ENCODE results near the gene VCP. TPM values are rescaled to one million over a fixed set of nuclear protein-coding genes. Genes with fewer than 3 reads are reported as not detected.

VCP gene
- total RNA-seq, 4 donors from 2014 or later, result 124 to 244 (median 150) TPM

DNA sequence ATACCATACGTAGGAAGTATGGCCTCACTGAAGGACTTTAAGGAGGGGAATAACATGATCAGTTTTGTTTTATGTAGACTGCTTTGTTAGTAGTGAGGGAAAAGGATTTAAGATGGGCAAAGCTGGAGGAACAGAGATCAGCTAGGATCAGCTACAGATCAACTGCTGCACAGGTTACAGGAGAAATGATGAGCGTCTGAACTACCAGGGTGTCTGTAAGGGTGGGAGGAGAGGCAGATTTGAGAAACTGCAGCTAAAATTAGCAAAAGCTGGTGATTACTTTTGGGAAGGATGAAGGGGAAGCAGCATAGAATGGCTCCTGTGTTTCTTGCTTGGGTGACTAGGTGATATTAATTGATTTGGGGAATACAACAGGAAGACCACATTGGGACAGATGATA, 39.3 kb downstream of the VCP start:
- peaks cover 0 to 5% (median 0%) of the 10 kb centered on the region in 3 donors for H3K36me3 ChIP-seq
- H3K4me3 ChIP-seq, result no peak overlapping the region
- H3K9me3 ChIP-seq, result no peaks in the 10 kb centered on the region
- no peak for DNase-seq
- H3K27me3 ChIP-seq, result no peaks in the 10 kb centered on the region
- no peak overlapping the region for H3K27ac ChIP-seq
- no peaks in the 10 kb centered on the region for H3K4me1 ChIP-seq
- TF ChIP-seq POLR2A (IDR thresholded peaks at IDR 0.05), result no peak

DNA sequence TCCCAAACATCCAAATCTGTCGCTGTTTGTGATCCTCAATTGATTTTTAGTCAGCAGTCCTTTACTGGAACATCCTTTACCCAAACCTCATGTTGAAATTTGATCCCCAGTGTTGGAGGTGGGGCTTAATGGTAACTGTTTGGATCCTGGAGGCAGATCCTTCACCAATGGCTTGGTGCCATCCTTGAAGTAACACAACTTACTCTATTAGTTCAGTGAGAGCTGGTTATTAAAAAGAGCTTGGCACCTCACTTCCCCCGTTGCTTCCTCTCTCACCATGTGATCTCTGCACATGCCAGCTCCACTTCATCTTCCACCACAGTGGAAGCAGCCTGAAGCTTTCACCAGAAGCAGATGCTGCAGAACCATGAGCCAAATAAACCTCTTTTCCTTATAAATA, 42.6 kb downstream of the VCP start:
- DNase-seq, result no peak
- Histone ChIP-seq H3K27me3 (no peaks in the 10 kb centered on the region), H3K4me1 (peaks cover 0 to 4% (median 0%) of the 10 kb centered on the region in 4 donors), H3K27ac (no peak overlapping the region), H3K4me3 (no peak overlapping the region), H3K36me3 (no peaks in the 10 kb centered on the region), H3K9me3 (no peaks in the 10 kb centered on the region)
- TF ChIP-seq, protein P1, sequence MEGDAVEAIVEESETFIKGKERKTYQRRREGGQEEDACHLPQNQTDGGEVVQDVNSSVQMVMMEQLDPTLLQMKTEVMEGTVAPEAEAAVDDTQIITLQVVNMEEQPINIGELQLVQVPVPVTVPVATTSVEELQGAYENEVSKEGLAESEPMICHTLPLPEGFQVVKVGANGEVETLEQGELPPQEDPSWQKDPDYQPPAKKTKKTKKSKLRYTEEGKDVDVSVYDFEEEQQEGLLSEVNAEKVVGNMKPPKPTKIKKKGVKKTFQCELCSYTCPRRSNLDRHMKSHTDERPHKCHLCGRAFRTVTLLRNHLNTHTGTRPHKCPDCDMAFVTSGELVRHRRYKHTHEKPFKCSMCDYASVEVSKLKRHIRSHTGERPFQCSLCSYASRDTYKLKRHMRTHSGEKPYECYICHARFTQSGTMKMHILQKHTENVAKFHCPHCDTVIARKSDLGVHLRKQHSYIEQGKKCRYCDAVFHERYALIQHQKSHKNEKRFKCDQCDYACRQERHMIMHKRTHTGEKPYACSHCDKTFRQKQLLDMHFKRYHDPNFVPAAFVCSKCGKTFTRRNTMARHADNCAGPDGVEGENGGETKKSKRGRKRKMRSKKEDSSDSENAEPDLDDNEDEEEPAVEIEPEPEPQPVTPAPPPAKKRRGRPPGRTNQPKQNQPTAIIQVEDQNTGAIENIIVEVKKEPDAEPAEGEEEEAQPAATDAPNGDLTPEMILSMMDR (IDR thresholded peaks at IDR 0.05), result no peak
- no peak for TF ChIP-seq POLR2A (IDR thresholded peaks at IDR 0.05)

DNA sequence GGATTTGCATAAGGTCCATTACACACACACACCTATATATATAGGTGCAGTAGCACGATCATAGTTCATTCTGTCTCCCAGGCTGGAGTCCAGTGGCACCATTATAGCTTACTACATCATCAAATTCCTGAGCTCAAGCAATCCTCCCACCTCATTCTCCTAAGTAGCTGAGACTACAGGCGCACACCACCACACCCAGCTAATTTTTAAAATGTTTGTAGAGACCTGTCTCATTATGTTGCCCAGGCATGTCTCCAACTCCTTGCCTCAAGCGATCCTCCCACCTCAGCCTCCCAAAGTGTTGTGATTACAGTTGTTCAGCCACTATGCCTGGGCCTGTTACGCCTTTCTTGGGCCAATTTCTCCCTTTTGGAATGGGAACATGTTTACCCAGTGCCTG, 43.2 kb downstream of the VCP start:
- H3K4me3 ChIP-seq, result no peak overlapping the region
- no peaks in the 10 kb centered on the region for H3K9me3 ChIP-seq
- no peaks in the 10 kb centered on the region for H3K36me3 ChIP-seq
- H3K27ac ChIP-seq, result no peak overlapping the region
- H3K4me1 ChIP-seq, result peaks cover 0 to 4% (median 0%) of the 10 kb centered on the region in 4 donors
- TF ChIP-seq, protein P1 (IDR thresholded peaks at IDR 0.05), result no peak
- no peak for TF ChIP-seq POLR2A (IDR thresholded peaks at IDR 0.05)
- no peak for DNase-seq
- no peaks in the 10 kb centered on the region for H3K27me3 ChIP-seq

DNA sequence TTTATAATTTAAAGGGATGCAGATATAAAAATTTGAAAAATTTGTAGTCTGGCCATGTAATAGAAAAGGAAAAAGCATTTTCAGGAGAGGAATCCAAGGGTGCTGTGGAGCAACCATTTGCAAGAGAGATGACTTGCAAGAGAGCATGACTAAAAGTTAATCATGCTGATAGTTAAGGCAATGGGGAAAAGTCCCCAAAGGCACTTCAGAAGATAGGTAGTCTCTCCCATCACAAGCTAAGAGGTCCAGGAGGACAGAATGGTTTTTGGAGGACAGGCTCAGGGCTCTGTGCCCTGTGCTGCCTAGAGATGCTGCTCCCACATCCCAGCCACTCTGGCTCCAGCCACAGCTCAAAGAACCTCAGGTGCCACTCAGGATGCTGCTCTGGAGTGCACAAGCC, 44.1 kb downstream of the VCP start:
- Histone ChIP-seq H3K9me3 (no peaks in the 10 kb centered on the region), H3K36me3 (no peaks in the 10 kb centered on the region), H3K27ac (no peak overlapping the region), H3K4me1 (peaks cover 0 to 4% (median 0%) of the 10 kb centered on the region in 4 donors), H3K27me3 (no peaks in the 10 kb centered on the region), H3K4me3 (no peak overlapping the region)
- TF ChIP-seq, protein P1 (IDR thresholded peaks at IDR 0.05), result no peak
- TF ChIP-seq POLR2A (IDR thresholded peaks at IDR 0.05), result no peak
- no peak for DNase-seq

DNA sequence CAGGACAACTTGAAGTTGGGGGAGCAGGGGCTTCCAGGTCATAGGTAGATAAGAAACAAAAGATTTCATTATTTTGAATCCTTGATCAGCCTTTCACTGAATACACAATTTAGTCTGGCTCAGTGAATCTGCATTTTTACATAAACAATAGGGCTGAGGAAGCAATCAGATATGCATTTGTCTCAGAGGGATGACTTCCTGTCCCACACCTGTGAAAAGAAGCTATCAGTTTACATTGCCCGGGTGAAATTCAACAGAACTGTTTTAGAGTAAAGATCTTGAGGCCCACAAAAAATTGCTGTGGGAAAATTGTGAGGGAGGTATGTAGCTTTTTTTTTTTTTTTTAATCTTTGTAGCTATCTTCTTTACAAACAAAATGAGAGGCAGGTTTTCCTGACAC, 44.6 kb downstream of the VCP start:
- Histone ChIP-seq H3K36me3 (no peaks in the 10 kb centered on the region), H3K4me1 (peaks cover 0 to 4% (median 0%) of the 10 kb centered on the region in 4 donors), H3K9me3 (no peaks in the 10 kb centered on the region), H3K27me3 (no peaks in the 10 kb centered on the region), H3K4me3 (no peak overlapping the region), H3K27ac (no peak overlapping the region)
- TF ChIP-seq, protein P1 (IDR thresholded peaks at IDR 0.05), result no peak
- no peak for TF ChIP-seq POLR2A (IDR thresholded peaks at IDR 0.05)
- no peak for DNase-seq

DNA sequence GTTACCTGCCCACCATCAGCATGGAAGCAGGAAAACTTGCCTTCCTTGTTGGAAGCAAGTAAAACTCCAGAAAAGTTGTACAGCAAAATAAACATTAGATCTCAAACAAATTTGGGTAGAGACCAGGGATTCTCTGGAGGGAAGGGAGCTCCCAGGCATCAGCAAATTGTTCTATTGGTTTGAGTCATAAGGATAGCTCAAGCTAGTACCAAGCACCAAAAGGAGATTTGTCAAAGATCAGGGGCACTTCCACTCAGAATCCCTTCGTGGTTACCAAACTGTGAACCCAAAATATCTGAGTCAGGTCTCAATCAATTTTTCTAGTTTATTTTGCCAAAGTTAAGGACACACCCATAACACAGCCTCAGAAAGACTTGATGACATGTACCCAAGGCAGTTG, 45.1 kb downstream of the VCP start:
- no peaks in the 10 kb centered on the region for H3K27me3 ChIP-seq
- DNase-seq, result no peak
- TF ChIP-seq POLR2A (IDR thresholded peaks at IDR 0.05), result no peak
- TF ChIP-seq, protein P1 (IDR thresholded peaks at IDR 0.05), result no peak
- H3K9me3 ChIP-seq, result no peaks in the 10 kb centered on the region
- peaks cover 0 to 4% (median 0%) of the 10 kb centered on the region in 4 donors for H3K4me1 ChIP-seq
- no peak overlapping the region for H3K27ac ChIP-seq
- H3K36me3 ChIP-seq, result no peaks in the 10 kb centered on the region
- H3K4me3 ChIP-seq, result no peak overlapping the region
